Right atrium auricular region (tissue), 2 donors: ENCODE results near the gene PSMD9. TPM values are rescaled to one million over a fixed set of nuclear protein-coding genes. Genes with fewer than 3 reads are reported as not detected.
"Not testable (repeated sequence)": the region's sequence is repeated elsewhere in the genome, so short reads cannot be mapped to it uniquely, and the experiment has no call there.

Experiments used
- DNase-seq: peaks from one replicate; pipeline ENCODE4 v3.0.0-alpha.2; 2019; ENCODE audit warnings: low spot score
- H3K27ac ChIP-seq, 2 donors: fragments of 200-600 bp; sonication (generic); 1 replicate in 1 of 2; 2 replicates in 1 of 2; pipeline ENCODE4 v1.5.1; 2016 to 2019
- H3K27me3 ChIP-seq, 2 donors: fragments of 200-600 bp; sonication (generic); one replicate each; pipeline versions ENCODE4 v1.5.1 to v1.6.0; 2017 to 2019
- H3K36me3 ChIP-seq: fragments of 200-600 bp; sonication (generic); one replicate; pipeline ENCODE4 v1.5.1; 2016
- H3K4me1 ChIP-seq, 2 donors: fragments of 200-600 bp; sonication (generic); one replicate each; pipeline versions ENCODE4 v1.5.1 to v1.6.0; 2017 to 2019
- H3K4me3 ChIP-seq, 2 donors: fragments of 200-600 bp; sonication (generic); 1 replicate in 1 of 2; 2 replicates in 1 of 2; pipeline ENCODE4 v1.5.1; 2017 to 2019; ENCODE audit warnings: mild to moderate bottlenecking in 1 of 2, moderate library complexity in 1 of 2
- H3K9me3 ChIP-seq, 2 donors: fragments of 200-600 bp; sonication (generic); one replicate each; pipeline ENCODE4 v1.5.1; 2019
- total RNA-seq, 2 donors: library from RNA; depleted of rRNA; stranded (reverse); fragments of >200 nt; gene quantifications; one replicate each; pipeline ENCODE4 v1.1.0, GENCODE V29; 2016
- TF ChIP-seq, protein P1 (sequence below), 2 donors: fragments of 200-600 bp; sonication (generic); IDR thresholded peaks; one replicate each; pipeline ENCODE4 v1.5.1; 2019; ENCODE audit warnings: antibody characterized with exemption in 2 of 2

Gene PSMD9
- total RNA-seq, 2 donors from 2014 or later: 33.2 to 59.2 TPM

GRCh38 chr12:121858662-121859572 lies 29.7 kb upstream of the PSMD9 start, which contains the start of gene HPD:
TSS of gene HPD (minus strand) at chr12:121858859. CDS start at chr12:121858823, 36 bp downstream.
- H3K4me3 ChIP-seq: no peak within 1 kb of the TSS
- TF ChIP-seq, protein P1, sequence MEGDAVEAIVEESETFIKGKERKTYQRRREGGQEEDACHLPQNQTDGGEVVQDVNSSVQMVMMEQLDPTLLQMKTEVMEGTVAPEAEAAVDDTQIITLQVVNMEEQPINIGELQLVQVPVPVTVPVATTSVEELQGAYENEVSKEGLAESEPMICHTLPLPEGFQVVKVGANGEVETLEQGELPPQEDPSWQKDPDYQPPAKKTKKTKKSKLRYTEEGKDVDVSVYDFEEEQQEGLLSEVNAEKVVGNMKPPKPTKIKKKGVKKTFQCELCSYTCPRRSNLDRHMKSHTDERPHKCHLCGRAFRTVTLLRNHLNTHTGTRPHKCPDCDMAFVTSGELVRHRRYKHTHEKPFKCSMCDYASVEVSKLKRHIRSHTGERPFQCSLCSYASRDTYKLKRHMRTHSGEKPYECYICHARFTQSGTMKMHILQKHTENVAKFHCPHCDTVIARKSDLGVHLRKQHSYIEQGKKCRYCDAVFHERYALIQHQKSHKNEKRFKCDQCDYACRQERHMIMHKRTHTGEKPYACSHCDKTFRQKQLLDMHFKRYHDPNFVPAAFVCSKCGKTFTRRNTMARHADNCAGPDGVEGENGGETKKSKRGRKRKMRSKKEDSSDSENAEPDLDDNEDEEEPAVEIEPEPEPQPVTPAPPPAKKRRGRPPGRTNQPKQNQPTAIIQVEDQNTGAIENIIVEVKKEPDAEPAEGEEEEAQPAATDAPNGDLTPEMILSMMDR (IDR thresholded peaks at IDR 0.05): no peak
- peaks cover 0 to 24% of the 10 kb centered on the region in 2 donors for H3K4me1 ChIP-seq
- peak within 1 kb of the TSS; percentile 80 to 90 for H3K27ac ChIP-seq
- H3K36me3 ChIP-seq: no peaks in the 10 kb centered on the region
- H3K27me3 ChIP-seq: no peaks in the 10 kb centered on the region
- H3K9me3 ChIP-seq: no peaks in the 10 kb centered on the region
- DNase-seq: peak; percentile 90

DNA sequence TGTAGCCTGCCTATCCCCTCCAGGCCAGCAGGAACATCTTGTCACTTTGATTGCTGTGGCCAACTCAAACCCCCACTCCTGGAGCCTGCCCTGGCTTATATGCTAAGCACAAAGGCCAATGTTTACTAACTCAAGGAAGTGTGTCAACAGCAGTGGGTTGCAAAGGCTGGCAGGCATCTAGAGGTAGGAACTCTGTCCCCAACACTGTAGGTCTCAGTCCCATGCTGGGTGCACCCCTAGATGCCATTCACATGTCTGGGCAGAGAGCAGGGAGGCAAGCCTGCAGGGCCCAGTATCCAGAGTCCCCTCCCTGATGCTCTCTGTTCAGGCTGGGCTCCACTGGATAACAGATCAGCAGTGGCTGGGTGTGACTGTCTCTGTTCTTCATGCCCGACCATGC lies 28.3 kb upstream of the PSMD9 start:
- TF ChIP-seq, protein P1 (IDR thresholded peaks at IDR 0.05): no peak
- Histone ChIP-seq H3K4me1 (peaks cover 0 to 24% of the 10 kb centered on the region in 2 donors), H3K36me3 (no peaks in the 10 kb centered on the region), H3K27me3 (no peaks in the 10 kb centered on the region), H3K9me3 (no peaks in the 10 kb centered on the region), H3K4me3 (no peak overlapping the region), H3K27ac (peak overlapping the region; percentile 80 to 90)
- no peak for DNase-seq

GRCh38 chr12:121860699-121861098 lies 27.9 kb upstream of the PSMD9 start:
- H3K27me3 ChIP-seq, DNase-seq, H3K36me3 ChIP-seq, H3K9me3 ChIP-seq, H3K4me3 ChIP-seq, H3K27ac ChIP-seq: not testable (repeated sequence)
- peaks cover 0 to 24% of the 10 kb centered on the region in 2 donors for H3K4me1 ChIP-seq

- DNase-seq: no peak
- H3K27ac ChIP-seq: peak overlapping the region; percentile 7 to 40
- no peaks in the 10 kb centered on the region for H3K27me3 ChIP-seq
- TF ChIP-seq, protein P1 (IDR thresholded peaks at IDR 0.05): no peak
- H3K4me3 ChIP-seq: no peak overlapping the region
- H3K36me3 ChIP-seq: no peaks in the 10 kb centered on the region
- H3K4me1 ChIP-seq: peaks cover 0 to 24% of the 10 kb centered on the region in 2 donors
- no peaks in the 10 kb centered on the region for H3K9me3 ChIP-seq
Measured at GRCh38 chr12:121861636-121862254, 26.8 kb upstream of the PSMD9 start.

DNA sequence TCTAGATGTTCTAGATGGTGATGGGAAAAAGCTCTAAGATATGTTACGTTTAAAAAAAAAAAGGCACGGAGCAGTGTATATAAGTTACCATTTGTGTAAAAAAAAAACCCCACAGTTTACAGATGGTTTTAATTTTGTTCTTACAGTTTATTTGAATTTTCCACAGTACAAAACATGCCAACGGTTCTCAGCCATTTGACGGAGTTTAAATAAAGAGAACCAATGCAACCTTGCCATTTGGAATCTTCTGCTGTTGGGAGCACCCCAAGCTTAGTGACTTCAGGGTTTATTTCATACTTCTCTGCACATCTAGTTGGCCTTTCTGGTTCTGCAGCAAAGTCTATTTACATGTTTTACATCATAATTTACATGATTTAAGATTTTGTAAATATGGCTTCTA lies 22.3 kb upstream of the PSMD9 start:
- TF ChIP-seq, protein P1 (IDR thresholded peaks at IDR 0.05): no peak
- no peak overlapping the region for H3K4me3 ChIP-seq
- H3K9me3 ChIP-seq: no peaks in the 10 kb centered on the region
- DNase-seq: no peak
- H3K36me3 ChIP-seq: no peaks in the 10 kb centered on the region
- no peak overlapping the region for H3K27ac ChIP-seq
- H3K4me1 ChIP-seq: no peaks in the 10 kb centered on the region
- H3K27me3 ChIP-seq: no peaks in the 10 kb centered on the region

DNA sequence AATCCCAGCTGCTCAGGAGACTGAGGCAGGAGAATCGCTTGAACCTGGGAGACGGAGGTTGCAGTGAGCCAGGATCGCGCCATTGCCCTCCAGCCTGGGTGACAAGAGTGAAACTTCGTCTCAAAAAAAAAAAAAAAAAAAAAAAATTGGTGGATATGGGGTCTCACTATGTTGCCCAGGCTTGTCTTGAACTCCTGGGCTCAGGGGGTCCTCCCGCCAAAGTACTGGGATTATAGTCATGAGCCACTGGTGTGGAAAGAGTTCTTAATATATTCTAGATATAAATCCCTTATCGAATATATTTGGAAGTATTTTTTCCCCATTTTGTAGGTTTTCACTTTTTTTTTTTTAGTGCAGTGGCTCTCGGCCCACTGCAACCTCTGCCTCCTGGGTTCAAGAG lies 19.4 kb upstream of the PSMD9 start:
- not testable (repeated sequence) for H3K27ac ChIP-seq, H3K9me3 ChIP-seq, DNase-seq, H3K36me3 ChIP-seq, H3K4me3 ChIP-seq, H3K27me3 ChIP-seq, H3K4me1 ChIP-seq
